Skeletal muscle tissue (tissue), 4 donors: Measurements from ENCODE around the gene TCOF1. TPM values are rescaled to one million over a fixed set of nuclear protein-coding genes. Genes with fewer than 3 reads are reported as not detected.
"Not testable (repeated sequence)": the region's sequence is repeated elsewhere in the genome, so short reads cannot be mapped to it uniquely, and the experiment has no call there.

Source experiments
- H3K27ac ChIP-seq: one replicate; pipeline ENCODE4 v1.7.0; 2013; ENCODE audit warnings: mild to moderate bottlenecking, low read depth, low read length, inconsistent platforms
- H3K27me3 ChIP-seq, 3 donors: one replicate each; pipeline ENCODE4 v1.7.0; 2013; ENCODE audit warnings: low read length in 3 of 3; ENCODE audit not compliant: control insufficient read depth in 3 of 3, insufficient read depth in 3 of 3
- H3K36me3 ChIP-seq, 3 donors: one replicate each; pipeline ENCODE4 v1.7.0; 2013; ENCODE audit warnings: low read length in 3 of 3; ENCODE audit not compliant: control insufficient read depth in 3 of 3, insufficient read depth in 3 of 3
- H3K4me1 ChIP-seq, 3 donors: one replicate each; pipeline ENCODE4 v1.7.0; 2013; ENCODE audit warnings: low read length in 3 of 3, mild to moderate bottlenecking in 3 of 3; ENCODE audit not compliant: control insufficient read depth in 3 of 3, insufficient read depth in 3 of 3
- H3K4me3 ChIP-seq, 3 donors: one replicate each; pipeline ENCODE4 v1.7.0; 2013; ENCODE audit warnings: low read length in 3 of 3
- H3K9ac ChIP-seq, 3 donors: one replicate each; pipeline ENCODE4 v1.7.0; 2013; ENCODE audit warnings: low read length in 3 of 3, mild to moderate bottlenecking in 3 of 3, moderate library complexity in 2 of 3, low read depth in 1 of 3
- H3K9me3 ChIP-seq, 3 donors: one replicate each; pipeline ENCODE4 v1.7.0; 2013; ENCODE audit warnings: low read length in 3 of 3; ENCODE audit not compliant: control insufficient read depth in 3 of 3
- total RNA-seq: library from RNA; depleted of rRNA; stranded (reverse); fragments of >200 nt; gene quantifications from one replicate; pipeline ENCODE4 v1.2.3, GENCODE V29; 2014
- donor health status: Osteomylitis.

The TCOF1 gene
- total RNA-seq, 1 donor from 2014 or later: 7.3 TPM

- Histone ChIP-seq H3K36me3 (peaks cover under 1 to 11% (median 8%) of the 10 kb centered on the region in 3 donors), H3K4me1 (peaks cover 15 to 19% (median 18%) of the 10 kb centered on the region in 3 donors), H3K9me3 (no peaks in the 10 kb centered on the region), H3K9ac (no peak overlapping the region), H3K27me3 (no peaks in the 10 kb centered on the region), H3K27ac (peak overlapping the region; percentile 36), H3K4me3 (no peak overlapping the region)
Measured at GRCh38 chr5:150408231-150408943, 50.9 kb downstream of the TCOF1 start.

GRCh38 chr5:150409638-150410523, 52.4 kb downstream of the TCOF1 start:
- no peaks in the 10 kb centered on the region for H3K9me3 ChIP-seq
- H3K4me1 ChIP-seq: peaks cover 15 to 19% (median 18%) of the 10 kb centered on the region in 3 donors
- H3K27me3 ChIP-seq: no peaks in the 10 kb centered on the region
- peak overlapping the region; percentile 82 for H3K27ac ChIP-seq
- peak overlapping the region; percentile 33 to 66 (median 62) for H3K4me3 ChIP-seq
- H3K9ac ChIP-seq: peak overlapping the region; percentile 4 to 67 (median 67)
- H3K36me3 ChIP-seq: peaks cover 0 to 11% (median 8%) of the 10 kb centered on the region in 3 donors

DNA sequence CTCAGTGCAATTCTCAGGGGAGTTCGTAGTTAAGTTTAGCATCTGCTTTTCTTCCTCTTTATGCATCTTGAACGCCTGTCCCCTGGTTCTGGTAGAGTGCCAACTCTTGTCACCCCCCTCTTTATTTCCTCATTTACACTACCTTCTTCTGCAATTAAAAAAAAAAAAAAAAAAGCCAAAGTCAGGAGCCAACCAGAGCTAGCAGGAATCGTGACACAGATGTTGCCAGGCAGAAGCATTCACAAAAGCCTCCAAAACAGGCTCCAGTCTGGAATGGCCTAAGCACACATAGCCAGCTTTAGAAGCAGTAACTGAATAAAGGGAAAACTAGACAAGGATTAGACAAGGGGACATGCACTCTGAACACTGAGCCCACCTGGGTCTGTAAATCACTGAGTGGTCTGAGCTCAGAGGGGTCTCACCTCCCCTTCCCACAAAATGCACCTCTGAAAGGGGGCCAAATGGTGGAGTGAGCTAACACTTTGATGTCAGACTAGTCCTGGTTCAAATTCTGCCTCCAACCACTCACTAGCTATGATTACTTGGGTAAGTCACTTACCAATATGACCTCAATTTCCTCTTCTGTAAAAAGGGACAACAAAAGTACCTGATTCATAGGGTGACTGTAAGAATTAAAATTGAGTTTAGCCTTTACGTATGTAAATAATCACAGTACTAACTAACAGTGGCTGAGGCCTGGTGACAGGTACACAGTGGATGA, 53.2 kb downstream of the TCOF1 start:
- Histone ChIP-seq H3K4me3 (peak overlapping the region; percentile 64 to 72 (median 66)), H3K36me3 (peaks cover 0 to 5% (median 5%) of the 10 kb centered on the region in 3 donors), H3K9ac (peak overlapping the region; percentile 5 to 81 (median 67)), H3K27me3 (no peaks in the 10 kb centered on the region), H3K4me1 (peaks cover 15 to 19% (median 18%) of the 10 kb centered on the region in 3 donors), H3K9me3 (no peaks in the 10 kb centered on the region), H3K27ac (peak overlapping the region; percentile 82)

GRCh38 chr5:150411245-150411979, 53.9 kb downstream of the TCOF1 start:
- Histone ChIP-seq H3K9me3 (no peaks in the 10 kb centered on the region), H3K4me1 (peaks cover 15 to 19% (median 18%) of the 10 kb centered on the region in 3 donors), H3K9ac (peak overlapping the region; percentile 22 to 81 (median 67)), H3K36me3 (peaks cover 0 to 1% (median under 1%) of the 10 kb centered on the region in 3 donors), H3K27ac (peak overlapping the region; percentile 82), H3K27me3 (no peaks in the 10 kb centered on the region), H3K4me3 (peak overlapping the region; percentile 37 to 72 (median 64))

- peak within 1 kb of the TSS; percentile 67 to 81 (median 77) for H3K9ac ChIP-seq
- H3K27ac ChIP-seq: peak within 1 kb of the TSS; percentile 82
- peak within 1 kb of the TSS; percentile 64 to 77 (median 72) for H3K4me3 ChIP-seq
- no peaks in the 10 kb centered on the region for H3K27me3 ChIP-seq
- peaks cover 12 to 19% (median 14%) of the 10 kb centered on the region in 3 donors for H3K4me1 ChIP-seq
- no peaks in the 10 kb centered on the region for H3K9me3 ChIP-seq
- H3K36me3 ChIP-seq: no peaks in the 10 kb centered on the region
Measured at GRCh38 chr5:150412319-150413175, 55.0 kb downstream of the TCOF1 start, which contains the start of gene CD74. Gene CD74, minus strand, starts transcription at chr5:150412910. Its CDS starts 161 bp downstream, at chr5:150412749.

DNA sequence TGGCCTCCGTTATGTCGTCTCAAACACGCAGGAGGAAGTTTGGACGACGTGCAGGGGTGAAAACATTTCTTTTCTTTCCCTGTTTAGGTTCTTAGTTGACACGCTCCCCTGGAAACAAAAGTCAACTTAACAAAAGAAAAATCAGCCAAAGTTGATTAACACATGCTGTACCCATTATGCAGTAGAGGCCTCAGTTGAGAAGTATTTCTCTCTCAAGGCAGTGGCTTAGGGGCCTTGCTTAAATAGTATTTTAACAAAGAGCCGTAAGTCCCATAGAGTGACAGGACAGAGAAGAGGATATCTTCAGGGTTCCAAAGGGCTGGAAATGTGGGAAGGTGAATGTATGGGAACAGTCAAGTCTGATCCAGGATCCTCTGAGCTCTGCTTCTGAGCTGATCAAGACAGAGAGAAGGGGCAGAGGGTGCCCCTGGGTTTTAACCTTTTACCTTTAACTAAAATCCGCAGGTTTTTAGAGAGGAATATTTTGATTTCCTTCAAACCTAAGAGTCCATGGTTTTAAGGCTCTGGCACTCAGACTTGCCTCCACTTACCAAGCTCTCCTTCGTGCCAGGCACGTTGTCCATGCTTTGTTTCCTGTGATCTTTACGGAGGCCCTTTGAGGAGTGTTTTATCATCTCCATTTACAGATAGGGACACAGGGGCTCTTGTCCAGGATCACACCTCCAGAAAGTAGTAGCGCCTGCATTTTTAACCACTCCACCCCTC, 55.8 kb downstream of the TCOF1 start:
- H3K27me3 ChIP-seq: no peaks in the 10 kb centered on the region
- H3K9me3 ChIP-seq: no peaks in the 10 kb centered on the region
- peak overlapping the region in 1 of 3 donors; percentile 72 for H3K4me3 ChIP-seq
- peak overlapping the region; percentile 82 for H3K27ac ChIP-seq
- H3K9ac ChIP-seq: peak overlapping the region in 2 of 3 donors; percentile 40 to 67
- H3K4me1 ChIP-seq: peaks cover 11 to 18% (median 11%) of the 10 kb centered on the region in 3 donors
- H3K36me3 ChIP-seq: no peaks in the 10 kb centered on the region

GRCh38 chr5:150413902-150414790, 56.6 kb downstream of the TCOF1 start:
- H3K36me3 ChIP-seq, H3K9me3 ChIP-seq, H3K27me3 ChIP-seq, H3K4me3 ChIP-seq: not testable (repeated sequence)
- H3K9ac ChIP-seq: peak overlapping the region in 1 of 3 donors; percentile 40
- H3K27ac ChIP-seq: peak overlapping the region; percentile 82
- H3K4me1 ChIP-seq: peaks cover 6 to 15% (median 7%) of the 10 kb centered on the region in 3 donors
